Transverse colon (tissue), 4 donors: ENCODE measurements around the gene MIDN.

Experiments used
- POLR2A ChIP-seq: fragments of 450-650 bp; IDR thresholded peaks from one replicate; pipeline ENCODE4 v1.6.1; 2016; ENCODE audit warnings: antibody characterized with exemption, mild to moderate bottlenecking, moderate library complexity
- POLR2AphosphoS5 ChIP-seq, 3 donors: sonication (generic); formaldehyde crosslinking; IDR thresholded peaks; one replicate each; pipeline ENCODE4 v1.6.1; 2016; ENCODE audit warnings: antibody characterized with exemption in 3 of 3
- TF ChIP-seq, protein P1 (sequence below), 5 experiments: fragments of 200-600 bp in 3 of 5; fragments of 450-650 bp in 2 of 5; sonication (generic) in 3 of 5; IDR thresholded peaks; 1 replicate in 2 of 5; 2 replicates in 3 of 5; pipeline ENCODE4 v1.5.1; 2016 to 2017; ENCODE audit warnings: antibody characterized with exemption in 5 of 5, inconsistent platforms in 3 of 5, mild to moderate bottlenecking in 2 of 5, moderate library complexity in 1 of 5

DNA sequence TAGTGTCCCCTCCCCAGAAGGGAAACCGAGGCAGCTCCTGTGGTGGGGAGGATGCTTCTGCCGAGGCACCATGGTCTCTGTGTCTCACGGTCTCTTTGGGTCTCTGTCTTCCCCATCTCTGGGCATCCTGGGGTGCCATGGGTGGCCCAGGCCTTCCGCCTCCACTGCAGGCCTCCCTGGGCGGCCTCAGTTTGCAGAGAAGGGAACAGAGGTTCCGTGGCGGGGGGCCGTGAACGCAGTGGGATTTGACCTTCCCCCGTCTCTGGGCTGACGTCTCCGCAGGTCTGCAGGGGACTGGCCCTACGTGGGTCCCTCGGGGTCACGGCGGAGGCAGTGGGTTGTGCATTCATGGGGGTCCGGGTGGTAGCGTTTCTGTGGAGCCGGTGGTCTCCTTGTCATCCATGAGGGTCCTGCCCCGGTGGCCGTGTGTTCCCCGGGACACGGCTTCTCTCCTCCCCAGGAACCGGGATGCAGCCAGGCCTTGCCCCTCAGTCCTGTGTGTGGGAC, 41.9 kb downstream of the MIDN start:
- TF ChIP-seq POLR2A, result no peak
- TF ChIP-seq, protein P1, sequence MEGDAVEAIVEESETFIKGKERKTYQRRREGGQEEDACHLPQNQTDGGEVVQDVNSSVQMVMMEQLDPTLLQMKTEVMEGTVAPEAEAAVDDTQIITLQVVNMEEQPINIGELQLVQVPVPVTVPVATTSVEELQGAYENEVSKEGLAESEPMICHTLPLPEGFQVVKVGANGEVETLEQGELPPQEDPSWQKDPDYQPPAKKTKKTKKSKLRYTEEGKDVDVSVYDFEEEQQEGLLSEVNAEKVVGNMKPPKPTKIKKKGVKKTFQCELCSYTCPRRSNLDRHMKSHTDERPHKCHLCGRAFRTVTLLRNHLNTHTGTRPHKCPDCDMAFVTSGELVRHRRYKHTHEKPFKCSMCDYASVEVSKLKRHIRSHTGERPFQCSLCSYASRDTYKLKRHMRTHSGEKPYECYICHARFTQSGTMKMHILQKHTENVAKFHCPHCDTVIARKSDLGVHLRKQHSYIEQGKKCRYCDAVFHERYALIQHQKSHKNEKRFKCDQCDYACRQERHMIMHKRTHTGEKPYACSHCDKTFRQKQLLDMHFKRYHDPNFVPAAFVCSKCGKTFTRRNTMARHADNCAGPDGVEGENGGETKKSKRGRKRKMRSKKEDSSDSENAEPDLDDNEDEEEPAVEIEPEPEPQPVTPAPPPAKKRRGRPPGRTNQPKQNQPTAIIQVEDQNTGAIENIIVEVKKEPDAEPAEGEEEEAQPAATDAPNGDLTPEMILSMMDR (IDR thresholded peaks at IDR 0.05), result no peak
- no peak for TF ChIP-seq POLR2AphosphoS5 (IDR thresholded peaks at IDR 0.05)
